GM12878 (cell line): ENCODE results near the gene PTH2R.

ENCODE experiments used
- CBX5 ChIP-seq: sonication (generic); IDR thresholded peaks from 2 replicates; pipeline ENCODE4 v1.6.1; 2016; ENCODE audit warnings: low read depth, moderate library complexity, mild to moderate bottlenecking, inconsistent platforms
- CEBPB ChIP-seq, 2 experiments: fragments of 150-350 bp in 1 of 2; IDR thresholded peaks; 2 replicates each; pipeline ENCODE4 v1.6.1; 2012 to 2014; ENCODE audit warnings: low read depth in 2 of 2, low read length in 2 of 2, borderline replicate concordance in 1 of 2, inconsistent platforms in 1 of 2
- CTCF ChIP-seq, 3 experiments: IDR thresholded peaks in 2 of 3; conservative IDR thresholded peaks in 1 of 3; 2 replicates each; pipeline ENCODE4 v1.5.1; 2011; ENCODE audit warnings: low read depth in 3 of 3, low read length in 3 of 3, mild to moderate bottlenecking in 3 of 3, control low read depth in 2 of 3, moderate library complexity in 2 of 3, inconsistent platforms in 1 of 3, mixed read lengths in 1 of 3; ENCODE audit not compliant: control insufficient read depth in 2 of 3, insufficient read depth in 1 of 3; ENCODE audit errors: extremely low read depth in 1 of 3
- EP300 ChIP-seq, 2 experiments: fragments of 150-350 bp in 1 of 2; IDR thresholded peaks; 2 replicates each; pipeline ENCODE4 v1.6.1; 2011 to 2012; ENCODE audit warnings: low read depth in 2 of 2, low read length in 2 of 2, borderline replicate concordance in 1 of 2, improper control_type of control experiment in 1 of 2, inconsistent platforms in 1 of 2; ENCODE audit not compliant: control insufficient read depth in 1 of 2
- ESRRA ChIP-seq: IDR thresholded peaks from 2 replicates; pipeline ENCODE4 v1.6.1; 2012; ENCODE audit warnings: mild to moderate bottlenecking, low read length, improper control_type of control experiment
- EZH2 ChIP-seq: IDR thresholded peaks from 2 replicates; pipeline ENCODE4 v1.6.1; 2012; ENCODE audit warnings: low read depth, mild to moderate bottlenecking, control low read depth, inconsistent platforms, low read length, borderline replicate concordance; ENCODE audit not compliant: control insufficient read depth
- NFYB ChIP-seq: IDR thresholded peaks from 2 replicates; pipeline ENCODE4 v1.6.1; 2011; ENCODE audit warnings: low read depth, mild to moderate bottlenecking, low read length, improper control_type of control experiment, moderate library complexity; ENCODE audit not compliant: insufficient read depth
- POLR2A ChIP-seq: IDR thresholded peaks from 2 replicates; pipeline ENCODE4 v1.6.1; 2011; ENCODE audit warnings: low read depth, mild to moderate bottlenecking, low read length
- SIN3A ChIP-seq: IDR thresholded peaks from 2 replicates; pipeline ENCODE4 v1.6.1; 2012; ENCODE audit warnings: low read depth, low read length, improper control_type of control experiment
- SUZ12 ChIP-seq: fragments of 200-600 bp; sonication (generic); IDR thresholded peaks from one replicate; pipeline ENCODE4 v1.6.1; 2018; ENCODE audit warnings: antibody characterized with exemption, mild to moderate bottlenecking; ENCODE audit not compliant: unreplicated experiment
- TBL1XR1 ChIP-seq: IDR thresholded peaks from 2 replicates; pipeline ENCODE4 v1.6.1; 2012; ENCODE audit warnings: low read depth, low read length, improper control_type of control experiment

DNA sequence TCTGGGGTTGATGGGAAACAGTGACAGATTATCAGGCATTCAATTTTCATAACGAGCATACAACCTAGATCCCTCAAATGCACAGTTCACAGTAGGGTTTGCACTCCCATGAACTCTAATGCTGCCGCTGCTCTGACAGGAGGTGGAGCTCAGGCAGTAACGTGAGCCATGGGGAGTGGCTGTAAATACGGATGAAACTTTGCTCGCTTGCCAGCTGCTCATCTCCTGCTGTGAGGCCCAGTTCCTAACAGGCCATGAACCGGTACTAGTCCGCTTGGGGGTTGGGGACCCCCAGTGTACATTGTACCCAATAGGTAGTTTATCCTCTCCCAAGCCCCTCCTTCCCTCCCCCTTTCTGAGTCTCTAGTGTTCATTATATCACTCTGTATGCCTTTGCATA lies 94.6 kb downstream of the PTH2R start:
- TF ChIP-seq ESRRA (no peak), SUZ12 (no peak), CTCF (IDR thresholded peaks at IDR 0.05 in 2 of 3, conservative IDR thresholded peaks at IDR 0.05 in 1 of 3; ENCODE audit: control insufficient read depth in 2 of 3, extremely low read depth in 1 of 3, insufficient read depth in 1 of 3, low read depth in 3 of 3, low read length in 3 of 3) (no peak), EP300 (IDR thresholded peaks at IDR 0.05; ENCODE audit: borderline replicate concordance in 1 of 2, control insufficient read depth in 1 of 2, low read depth in 2 of 2, low read length in 2 of 2) (no peak), EZH2 (no peak), NFYB (no peak), CBX5 (no peak), TBL1XR1 (no peak), POLR2A (no peak), SIN3A (no peak), CEBPB (IDR thresholded peaks at IDR 0.05; ENCODE audit: borderline replicate concordance in 1 of 2, low read depth in 2 of 2, low read length in 2 of 2) (no peak)
